ENCODE results near the gene COL18A1. TPM values are rescaled to one million over a fixed set of nuclear protein-coding genes. Genes with fewer than 3 reads are reported as not detected.

COL18A1 gene
- total and polyA plus RNA-seq, 2 donors, result 18.9 to 58.6 TPM

- Histone ChIP-seq H3K27me3 (ENCODE audit: control insufficient read depth in 2 of 2, insufficient read depth in 1 of 2, low read length in 1 of 2) (peaks cover 3 to 47% of the 10 kb centered on the region in 2 donors), H3K4me3 (ENCODE audit: low read length in 2 of 2) (no peak overlapping the region), H3K27ac (ENCODE audit: low read depth in 1 of 2, low read length in 1 of 2) (no peak overlapping the region), H3K4me1 (ENCODE audit: control insufficient read depth in 2 of 2, insufficient read depth in 2 of 2, low read length in 2 of 2) (no peaks in the 10 kb centered on the region), H3K9me3 (ENCODE audit: control insufficient read depth in 2 of 2, insufficient read depth in 1 of 2, low read length in 1 of 2) (no peaks in the 10 kb centered on the region), H3K36me3 (ENCODE audit: control insufficient read depth in 2 of 2, insufficient read depth in 2 of 2, low read length in 1 of 2) (no peaks in the 10 kb centered on the region)
- 95% methylated on average over 30 of the region's 30 CpGs for WGBS
- no peak for DNase-seq (ENCODE audit: low read depth in 6 of 9, low spot score in 9 of 9)
Measured at GRCh38 chr21:45380566-45380965, 24.4 kb upstream of the COL18A1 start.

GRCh38 chr21:45381036-45381787 lies 23.8 kb upstream of the COL18A1 start:
- H3K27me3 ChIP-seq (ENCODE audit: control insufficient read depth in 2 of 2, insufficient read depth in 1 of 2, low read length in 1 of 2), result peaks cover 3 to 50% of the 10 kb centered on the region in 2 donors
- DNase-seq (ENCODE audit: low read depth in 6 of 9, low spot score in 9 of 9), result no peak
- H3K36me3 ChIP-seq (ENCODE audit: control insufficient read depth in 2 of 2, insufficient read depth in 2 of 2, low read length in 1 of 2), result no peaks in the 10 kb centered on the region
- H3K27ac ChIP-seq (ENCODE audit: low read depth in 1 of 2, low read length in 1 of 2), result no peak overlapping the region
- WGBS, result 92% methylated on average over 24 of the region's 24 CpGs
- no peak overlapping the region for H3K4me3 ChIP-seq (ENCODE audit: low read length in 2 of 2)
- no peaks in the 10 kb centered on the region for H3K9me3 ChIP-seq (ENCODE audit: control insufficient read depth in 2 of 2, insufficient read depth in 1 of 2, low read length in 1 of 2)
- H3K4me1 ChIP-seq (ENCODE audit: control insufficient read depth in 2 of 2, insufficient read depth in 2 of 2, low read length in 2 of 2), result no peaks in the 10 kb centered on the region

GRCh38 chr21:45381865-45382696 lies 22.9 kb upstream of the COL18A1 start:
- 92% methylated on average over 28 of the region's 28 CpGs for WGBS
- H3K36me3 ChIP-seq (ENCODE audit: control insufficient read depth in 2 of 2, insufficient read depth in 2 of 2, low read length in 1 of 2), result no peaks in the 10 kb centered on the region
- no peaks in the 10 kb centered on the region for H3K9me3 ChIP-seq (ENCODE audit: control insufficient read depth in 2 of 2, insufficient read depth in 1 of 2, low read length in 1 of 2)
- peaks cover 0 to 3% of the 10 kb centered on the region in 2 donors for H3K4me1 ChIP-seq (ENCODE audit: control insufficient read depth in 2 of 2, insufficient read depth in 2 of 2, low read length in 2 of 2)
- H3K27ac ChIP-seq (ENCODE audit: low read depth in 1 of 2, low read length in 1 of 2), result no peak overlapping the region
- H3K4me3 ChIP-seq (ENCODE audit: low read length in 2 of 2), result no peak overlapping the region
- peaks cover 3 to 55% of the 10 kb centered on the region in 2 donors for H3K27me3 ChIP-seq (ENCODE audit: control insufficient read depth in 2 of 2, insufficient read depth in 1 of 2, low read length in 1 of 2)
- no peak for DNase-seq (ENCODE audit: low read depth in 6 of 9, low spot score in 9 of 9)

GRCh38 chr21:45382697-45382997 lies 22.3 kb upstream of the COL18A1 start:
- 96% methylated on average over 10 of the region's 10 CpGs for WGBS
- Histone ChIP-seq H3K9me3 (ENCODE audit: control insufficient read depth in 2 of 2, insufficient read depth in 1 of 2, low read length in 1 of 2) (no peaks in the 10 kb centered on the region), H3K4me1 (ENCODE audit: control insufficient read depth in 2 of 2, insufficient read depth in 2 of 2, low read length in 2 of 2) (peaks cover 0 to 3% of the 10 kb centered on the region in 2 donors), H3K4me3 (ENCODE audit: low read length in 2 of 2) (no peak overlapping the region), H3K27ac (ENCODE audit: low read depth in 1 of 2, low read length in 1 of 2) (no peak overlapping the region), H3K27me3 (ENCODE audit: control insufficient read depth in 2 of 2, insufficient read depth in 1 of 2, low read length in 1 of 2) (peaks cover 0 to 57% of the 10 kb centered on the region in 2 donors), H3K36me3 (ENCODE audit: control insufficient read depth in 2 of 2, insufficient read depth in 2 of 2, low read length in 1 of 2) (no peaks in the 10 kb centered on the region)
- DNase-seq (ENCODE audit: low read depth in 6 of 9, low spot score in 9 of 9), result no peak

- H3K27me3 ChIP-seq (ENCODE audit: control insufficient read depth in 2 of 2, insufficient read depth in 1 of 2, low read length in 1 of 2), result peaks cover 0 to 56% of the 10 kb centered on the region in 2 donors
Measured at GRCh38 chr21:45383111-45383614, 21.8 kb upstream of the COL18A1 start.

GRCh38 chr21:45383615-45384201 lies 21.3 kb upstream of the COL18A1 start:
- DNase-seq (ENCODE audit: low read depth in 6 of 9, low spot score in 9 of 9), result no peak
- Histone ChIP-seq H3K9me3 (ENCODE audit: control insufficient read depth in 2 of 2, insufficient read depth in 1 of 2, low read length in 1 of 2) (no peaks in the 10 kb centered on the region), H3K4me3 (ENCODE audit: low read length in 2 of 2) (no peak overlapping the region), H3K27me3 (ENCODE audit: control insufficient read depth in 2 of 2, insufficient read depth in 1 of 2, low read length in 1 of 2) (peaks cover 0 to 55% of the 10 kb centered on the region in 2 donors), H3K27ac (ENCODE audit: low read depth in 1 of 2, low read length in 1 of 2) (no peak overlapping the region), H3K36me3 (ENCODE audit: control insufficient read depth in 2 of 2, insufficient read depth in 2 of 2, low read length in 1 of 2) (no peaks in the 10 kb centered on the region), H3K4me1 (ENCODE audit: control insufficient read depth in 2 of 2, insufficient read depth in 2 of 2, low read length in 2 of 2) (peaks cover 0 to 3% of the 10 kb centered on the region in 2 donors)
- WGBS, result 61% methylated on average over 26 of the region's 26 CpGs

More at GRCh38 chr21:45383111-45383614, 21.8 kb upstream of the COL18A1 start:
- Histone ChIP-seq H3K4me3 (ENCODE audit: low read length in 2 of 2) (no peak overlapping the region), H3K4me1 (ENCODE audit: control insufficient read depth in 2 of 2, insufficient read depth in 2 of 2, low read length in 2 of 2) (peaks cover 0 to 3% of the 10 kb centered on the region in 2 donors), H3K36me3 (ENCODE audit: control insufficient read depth in 2 of 2, insufficient read depth in 2 of 2, low read length in 1 of 2) (no peaks in the 10 kb centered on the region), H3K27ac (ENCODE audit: low read depth in 1 of 2, low read length in 1 of 2) (no peak overlapping the region), H3K9me3 (ENCODE audit: control insufficient read depth in 2 of 2, insufficient read depth in 1 of 2, low read length in 1 of 2) (no peaks in the 10 kb centered on the region)
- no peak for DNase-seq (ENCODE audit: low read depth in 6 of 9, low spot score in 9 of 9)
- WGBS, result 78% methylated on average over 11 of the region's 11 CpGs

- 89% methylated on average over 30 of the region's 30 CpGs for WGBS
- Histone ChIP-seq H3K27ac (ENCODE audit: low read depth in 1 of 2, low read length in 1 of 2) (no peak overlapping the region), H3K36me3 (ENCODE audit: control insufficient read depth in 2 of 2, insufficient read depth in 2 of 2, low read length in 1 of 2) (no peaks in the 10 kb centered on the region), H3K9me3 (ENCODE audit: control insufficient read depth in 2 of 2, insufficient read depth in 1 of 2, low read length in 1 of 2) (peaks cover 0 to under 1% of the 10 kb centered on the region in 2 donors), H3K4me3 (ENCODE audit: low read length in 2 of 2) (no peak overlapping the region), H3K4me1 (ENCODE audit: control insufficient read depth in 2 of 2, insufficient read depth in 2 of 2, low read length in 2 of 2) (peaks cover 0 to 3% of the 10 kb centered on the region in 2 donors), H3K27me3 (ENCODE audit: control insufficient read depth in 2 of 2, insufficient read depth in 1 of 2, low read length in 1 of 2) (peaks cover 0 to 50% of the 10 kb centered on the region in 2 donors)
- no peak for DNase-seq (ENCODE audit: low read depth in 6 of 9, low spot score in 9 of 9)
Measured at GRCh38 chr21:45384656-45385548, 20.1 kb upstream of the COL18A1 start.

- no peak for DNase-seq (ENCODE audit: low read depth in 6 of 9, low spot score in 9 of 9)
- peaks cover 0 to 3% of the 10 kb centered on the region in 2 donors for H3K4me1 ChIP-seq (ENCODE audit: control insufficient read depth in 2 of 2, insufficient read depth in 2 of 2, low read length in 2 of 2)
- H3K4me3 ChIP-seq (ENCODE audit: low read length in 2 of 2), result no peak overlapping the region
- peaks cover 0 to 5% of the 10 kb centered on the region in 2 donors for H3K9me3 ChIP-seq (ENCODE audit: control insufficient read depth in 2 of 2, insufficient read depth in 1 of 2, low read length in 1 of 2)
- H3K27me3 ChIP-seq (ENCODE audit: control insufficient read depth in 2 of 2, insufficient read depth in 1 of 2, low read length in 1 of 2), result peaks cover 0 to 50% of the 10 kb centered on the region in 2 donors
- H3K27ac ChIP-seq (ENCODE audit: low read depth in 1 of 2, low read length in 1 of 2), result no peak overlapping the region
- H3K36me3 ChIP-seq (ENCODE audit: control insufficient read depth in 2 of 2, insufficient read depth in 2 of 2, low read length in 1 of 2), result no peaks in the 10 kb centered on the region
- WGBS, result 95% methylated on average over 21 of the region's 21 CpGs
Measured at GRCh38 chr21:45385549-45386050, 19.4 kb upstream of the COL18A1 start.
